K562 (cell line): ENCODE measurements around the gene XBP1. TPM values are rescaled to one million over a fixed set of nuclear protein-coding genes. Genes with fewer than 3 reads are reported as not detected.

ENCODE experiments used
- GTF3C2 ChIP-seq: IDR thresholded peaks from 3 replicates; pipeline ENCODE4 v1.6.1; 2011; ENCODE audit warnings: borderline replicate concordance, mild to moderate bottlenecking, moderate library complexity; ENCODE audit not compliant: insufficient read length; ENCODE audit errors: extremely low read depth
- HMG20A ChIP-seq: fragments of 450-650 bp; formaldehyde crosslinking; conservative IDR thresholded peaks from 2 replicates; pipeline ENCODE4 v1.4.0; 2020; ENCODE audit warnings: mild to moderate bottlenecking, mixed read lengths
- HMGXB4 ChIP-seq: sonication (generic); formaldehyde crosslinking; IDR thresholded peaks from 2 replicates; pipeline ENCODE4 v1.8.1; 2023; ENCODE audit warnings: mild to moderate bottlenecking, missing genetic modification reagents
- HNRNPK ChIP-seq: fragments of 200-400 bp; formaldehyde crosslinking; IDR thresholded peaks from one replicate; pipeline ENCODE4 v1.6.1; 2018; ENCODE audit warnings: mild to moderate bottlenecking, low read depth, low read length; ENCODE audit not compliant: poor library complexity, severe bottlenecking
- LARP7 ChIP-seq: fragments of 450-650 bp; IDR thresholded peaks from 2 replicates; pipeline ENCODE4 v1.6.1; 2016
- LCOR ChIP-seq: sonication (generic); formaldehyde crosslinking; IDR thresholded peaks from 2 replicates; pipeline ENCODE4 v1.8.0; 2022; ENCODE audit warnings: mild to moderate bottlenecking, missing genetic modification reagents
- MAX ChIP-seq: sonication (generic); formaldehyde crosslinking; IDR thresholded peaks from 2 replicates; pipeline ENCODE4 v1.9.0; 2022; ENCODE audit warnings: mild to moderate bottlenecking, missing genetic modification reagents
- SNIP1 ChIP-seq: fragments of 450-650 bp; IDR thresholded peaks from 2 replicates; pipeline ENCODE4 v1.7.1; 2017; ENCODE audit warnings: low read depth, mild to moderate bottlenecking
- ZNF431 ChIP-seq: sonication (generic); formaldehyde crosslinking; IDR thresholded peaks from 2 replicates; pipeline ENCODE4 v1.8.0; 2022; ENCODE audit warnings: mild to moderate bottlenecking, missing genetic modification reagents
- polyA plus RNA-seq, 8 experiments: library from polyadenylated mRNA; depleted of rRNA in 4 of 8; stranded (reverse) in 5 of 8; unstranded in 3 of 8; fragments of >200 nt; fragmentation: Nextera tagmentation in 2 of 8; fragmentation: Illumina TruSeq in 1 of 8; extraction: Ambion mirVana in 2 of 8; extraction: Trizol in 1 of 8; gene quantifications; 2 replicates each; pipeline versions ENCODE4 v1.2.1 to v1.2.3, GENCODE V29; 2011 to 2014; ENCODE audit warnings: inconsistent platforms in 1 of 8, missing spikeins in 1 of 8
- total RNA-seq, 7 experiments: library from RNA; depleted of rRNA in 6 of 7; stranded (reverse); fragments of >200 nt in 6 of 7; fragmentation: Illumina TruSeq in 2 of 7; extraction: Trizol in 2 of 7; gene quantifications; 2 replicates each; pipeline versions ENCODE4 v1.2.1 to v1.2.3, GENCODE V29; 2011 to 2021; ENCODE audit warnings: low replicate concordance in 1 of 7
- TF ChIP-seq, protein P1 (sequence below): fragments of 250-450 bp; sonication (Bioruptor Pico); IDR thresholded peaks from 2 replicates; pipeline ENCODE4 v1.4.0; 2020; ENCODE audit warnings: mild to moderate bottlenecking
- TF ChIP-seq, protein P2 (sequence below): fragments of 250-450 bp; sonication (Bioruptor Pico); IDR thresholded peaks from 2 replicates; pipeline ENCODE4 v1.8.0; 2022; ENCODE audit warnings: inconsistent platforms
- TF ChIP-seq, protein P3 (sequence below), 3 experiments: fragments of 200-800 bp in 1 of 3; fragments of 250-450 bp in 1 of 3; fragments of 450-650 bp in 1 of 3; sonication (Bioruptor Pico) in 1 of 3; sonication (Bioruptor generic) in 1 of 3; formaldehyde crosslinking in 1 of 3; IDR thresholded peaks; 2 replicates each; pipeline versions ENCODE4 v1.6.1 to v1.8.0; 2016 to 2022; ENCODE audit warnings: mild to moderate bottlenecking in 2 of 3, missing genetic modification characterization in 2 of 3, missing compliant biosample characterization in 1 of 3, moderate library complexity in 1 of 3

Gene XBP1
- total and polyA plus RNA-seq, 9 of the 15 experiments (the other 6 are each of a cell fraction or from before 2014, with no cell fraction given) = 25.0 to 218 (median 94.6) TPM

DNA sequence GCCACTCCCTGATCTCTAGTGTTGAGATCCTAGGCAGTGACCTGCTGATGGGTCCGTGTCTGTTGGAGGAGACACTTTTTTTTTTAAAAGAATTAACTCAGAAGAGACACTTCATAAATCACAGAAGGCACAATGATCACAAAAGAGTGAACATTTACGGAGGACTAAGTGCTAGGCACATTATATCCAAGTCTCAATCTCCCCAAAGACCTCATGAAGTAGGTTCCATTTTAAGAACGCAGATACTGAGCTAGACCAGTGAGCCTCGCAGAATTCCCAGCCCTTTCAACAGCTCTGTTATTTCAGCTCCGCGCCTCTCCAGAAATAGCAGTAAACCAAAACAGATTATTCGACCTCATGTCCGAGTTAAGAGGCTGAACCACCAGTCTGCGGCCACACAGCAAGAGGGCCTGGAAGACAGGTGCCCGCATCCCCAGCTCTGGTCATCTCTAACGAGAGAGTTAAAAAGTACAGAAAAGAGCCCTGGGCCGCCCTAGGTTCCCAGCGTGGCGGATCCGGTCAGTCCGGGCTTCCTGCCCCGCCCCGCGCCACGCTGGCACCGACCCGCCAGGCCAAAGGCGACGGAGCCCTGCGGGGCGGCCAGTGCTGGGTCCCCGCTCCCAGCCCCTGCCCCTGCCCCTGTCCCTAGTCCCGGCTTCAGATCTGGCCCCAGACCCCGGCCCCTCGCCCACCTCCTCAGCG, 612 bp downstream of the XBP1 start (continued):
- TF ChIP-seq, protein P1, sequence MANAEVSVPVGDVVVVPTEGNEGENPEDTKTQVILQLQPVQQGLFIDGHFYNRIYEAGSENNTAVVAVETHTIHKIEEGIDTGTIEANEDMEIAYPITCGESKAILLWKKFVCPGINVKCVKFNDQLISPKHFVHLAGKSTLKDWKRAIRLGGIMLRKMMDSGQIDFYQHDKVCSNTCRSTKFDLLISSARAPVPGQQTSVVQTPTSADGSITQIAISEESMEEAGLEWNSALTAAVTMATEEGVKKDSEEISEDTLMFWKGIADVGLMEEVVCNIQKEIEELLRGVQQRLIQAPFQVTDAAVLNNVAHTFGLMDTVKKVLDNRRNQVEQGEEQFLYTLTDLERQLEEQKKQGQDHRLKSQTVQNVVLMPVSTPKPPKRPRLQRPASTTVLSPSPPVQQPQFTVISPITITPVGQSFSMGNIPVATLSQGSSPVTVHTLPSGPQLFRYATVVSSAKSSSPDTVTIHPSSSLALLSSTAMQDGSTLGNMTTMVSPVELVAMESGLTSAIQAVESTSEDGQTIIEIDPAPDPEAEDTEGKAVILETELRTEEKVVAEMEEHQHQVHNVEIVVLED (CRISPR knock-in tag) = no peak
- TF ChIP-seq, protein P2, sequence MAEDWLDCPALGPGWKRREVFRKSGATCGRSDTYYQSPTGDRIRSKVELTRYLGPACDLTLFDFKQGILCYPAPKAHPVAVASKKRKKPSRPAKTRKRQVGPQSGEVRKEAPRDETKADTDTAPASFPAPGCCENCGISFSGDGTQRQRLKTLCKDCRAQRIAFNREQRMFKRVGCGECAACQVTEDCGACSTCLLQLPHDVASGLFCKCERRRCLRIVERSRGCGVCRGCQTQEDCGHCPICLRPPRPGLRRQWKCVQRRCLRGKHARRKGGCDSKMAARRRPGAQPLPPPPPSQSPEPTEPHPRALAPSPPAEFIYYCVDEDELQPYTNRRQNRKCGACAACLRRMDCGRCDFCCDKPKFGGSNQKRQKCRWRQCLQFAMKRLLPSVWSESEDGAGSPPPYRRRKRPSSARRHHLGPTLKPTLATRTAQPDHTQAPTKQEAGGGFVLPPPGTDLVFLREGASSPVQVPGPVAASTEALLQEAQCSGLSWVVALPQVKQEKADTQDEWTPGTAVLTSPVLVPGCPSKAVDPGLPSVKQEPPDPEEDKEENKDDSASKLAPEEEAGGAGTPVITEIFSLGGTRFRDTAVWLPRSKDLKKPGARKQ (CRISPR knock-in tag) = no peak
- no peak for TF ChIP-seq HMG20A (CRISPR knock-in tag)
- TF ChIP-seq, protein P3, sequence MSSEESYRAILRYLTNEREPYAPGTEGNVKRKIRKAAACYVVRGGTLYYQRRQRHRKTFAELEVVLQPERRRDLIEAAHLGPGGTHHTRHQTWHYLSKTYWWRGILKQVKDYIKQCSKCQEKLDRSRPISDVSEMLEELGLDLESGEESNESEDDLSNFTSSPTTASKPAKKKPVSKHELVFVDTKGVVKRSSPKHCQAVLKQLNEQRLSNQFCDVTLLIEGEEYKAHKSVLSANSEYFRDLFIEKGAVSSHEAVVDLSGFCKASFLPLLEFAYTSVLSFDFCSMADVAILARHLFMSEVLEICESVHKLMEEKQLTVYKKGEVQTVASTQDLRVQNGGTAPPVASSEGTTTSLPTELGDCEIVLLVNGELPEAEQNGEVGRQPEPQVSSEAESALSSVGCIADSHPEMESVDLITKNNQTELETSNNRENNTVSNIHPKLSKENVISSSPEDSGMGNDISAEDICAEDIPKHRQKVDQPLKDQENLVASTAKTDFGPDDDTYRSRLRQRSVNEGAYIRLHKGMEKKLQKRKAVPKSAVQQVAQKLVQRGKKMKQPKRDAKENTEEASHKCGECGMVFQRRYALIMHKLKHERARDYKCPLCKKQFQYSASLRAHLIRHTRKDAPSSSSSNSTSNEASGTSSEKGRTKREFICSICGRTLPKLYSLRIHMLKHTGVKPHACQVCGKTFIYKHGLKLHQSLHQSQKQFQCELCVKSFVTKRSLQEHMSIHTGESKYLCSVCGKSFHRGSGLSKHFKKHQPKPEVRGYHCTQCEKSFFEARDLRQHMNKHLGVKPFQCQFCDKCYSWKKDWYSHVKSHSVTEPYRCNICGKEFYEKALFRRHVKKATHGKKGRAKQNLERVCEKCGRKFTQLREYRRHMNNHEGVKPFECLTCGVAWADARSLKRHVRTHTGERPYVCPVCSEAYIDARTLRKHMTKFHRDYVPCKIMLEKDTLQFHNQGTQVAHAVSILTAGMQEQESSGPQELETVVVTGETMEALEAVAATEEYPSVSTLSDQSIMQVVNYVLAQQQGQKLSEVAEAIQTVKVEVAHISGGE (CRISPR knock-in tag; IDR thresholded peaks at IDR 0.05) = 0 out of 6 replicates have a peak, but pooled peaks of 1 of the 3 experiments have one; percentile 37
- TF ChIP-seq GTF3C2 = no peak
- no peak for TF ChIP-seq MAX
- 0 out of 2 replicates have a peak, but pooled peaks have one; percentile 47 for TF ChIP-seq LCOR (CRISPR knock-in tag)
- TF ChIP-seq HMGXB4 (CRISPR knock-in tag) = no peak
- no peak for TF ChIP-seq ZNF431 (CRISPR knock-in tag)
- no peak for TF ChIP-seq SNIP1
- TF ChIP-seq HNRNPK = no peak
- TF ChIP-seq LARP7 = no peak
